HEK293T (cell line): ENCODE measurements around the gene NEURL4.
A peak's percentile ranks its signal among the peaks of the same experiment; 100 is the strongest.

Experiments
- CTCF ChIA-PET: fragments of 350-600 bp; formaldehyde crosslinking; extraction: SDS; loops from one replicate; lab custom pipeline; 2021; ENCODE audit warnings: antibody characterized with exemption, inconsistent platforms; lab: Yijun Ruan, JAX
- POLR2A ChIA-PET: fragments of 350-600 bp; formaldehyde crosslinking; extraction: SDS; loops from one replicate; lab custom pipeline; 2020; ENCODE audit warnings: antibody characterized with exemption, inconsistent platforms; lab: Yijun Ruan, JAX
- DNase-seq: peaks from one replicate; pipeline ENCODE4 v3.0.0; 2012; ENCODE audit warnings: mixed read lengths; ENCODE audit errors: extremely low spot score
- ARNT ChIP-seq: fragments of 450-650 bp; IDR thresholded peaks from 2 replicates; pipeline ENCODE4 v1.6.1; 2017; ENCODE audit warnings: mild to moderate bottlenecking
- BHLHE40 ChIP-seq: fragments of 450-650 bp; IDR thresholded peaks from 2 replicates; pipeline ENCODE4 v1.6.1; 2016; ENCODE audit warnings: mild to moderate bottlenecking, moderate library complexity, borderline replicate concordance
- CTBP1 ChIP-seq: fragments of 450-650 bp; IDR thresholded peaks from 2 replicates; pipeline ENCODE4 v1.6.1; 2016; ENCODE audit warnings: borderline replicate concordance
- ELF4 ChIP-seq: fragments of 450-650 bp; IDR thresholded peaks from 2 replicates; pipeline ENCODE4 v1.6.1; 2017; ENCODE audit warnings: antibody characterized with exemption
- FOXA1 ChIP-seq: fragments of 450-650 bp; IDR thresholded peaks from 2 replicates; pipeline ENCODE4 v1.6.1; 2016; ENCODE audit warnings: mild to moderate bottlenecking
- FOXK2 ChIP-seq: fragments of 450-650 bp; IDR thresholded peaks from 2 replicates; pipeline ENCODE4 v1.6.1; 2016; ENCODE audit warnings: mild to moderate bottlenecking
- FOXM1 ChIP-seq: fragments of 450-650 bp; IDR thresholded peaks from 2 replicates; pipeline ENCODE4 v1.6.1; 2017; ENCODE audit warnings: mild to moderate bottlenecking, borderline replicate concordance
- HDGF ChIP-seq: fragments of 450-650 bp; IDR thresholded peaks from 2 replicates; pipeline ENCODE4 v1.6.1; 2017; ENCODE audit warnings: antibody characterized with exemption, borderline replicate concordance
- L3MBTL2 ChIP-seq: fragments of 450-650 bp; conservative IDR thresholded peaks from 2 replicates; pipeline ENCODE4 v1.6.1; 2016; ENCODE audit warnings: mild to moderate bottlenecking
- LEF1 ChIP-seq: fragments of 450-650 bp; IDR thresholded peaks from 2 replicates; pipeline ENCODE4 v1.6.1; 2017; ENCODE audit warnings: mild to moderate bottlenecking, borderline replicate concordance
- NFRKB ChIP-seq: fragments of 450-650 bp; IDR thresholded peaks from 2 replicates; pipeline ENCODE4 v1.6.1; 2016; ENCODE audit warnings: mild to moderate bottlenecking, moderate library complexity
- PKNOX1 ChIP-seq: fragments of 450-650 bp; IDR thresholded peaks from 2 replicates; pipeline ENCODE4 v1.6.1; 2016
- SP1 ChIP-seq: fragments of 450-650 bp; IDR thresholded peaks from 2 replicates; pipeline ENCODE4 v1.6.1; 2017
- SUZ12 ChIP-seq: fragments of 450-650 bp; IDR thresholded peaks from 2 replicates; pipeline ENCODE4 v1.6.1; 2016; ENCODE audit warnings: mild to moderate bottlenecking
- TARDBP ChIP-seq: fragments of 450-650 bp; IDR thresholded peaks from 2 replicates; pipeline ENCODE4 v1.6.1; 2016
- ZNF384 ChIP-seq: fragments of 450-650 bp; IDR thresholded peaks from 2 replicates; pipeline ENCODE4 v1.6.1; 2016

The NEURL4 gene

GRCh38 chr17:7294614-7295153 lies 34.5 kb downstream of the NEURL4 start, which contains the start of gene YBX2:
Gene YBX2, minus strand, starts transcription at chr17:7294639. Its CDS starts 139 bp downstream, at chr17:7294500.
- CTCF ChIA-PET, result no interaction called here
- TF ChIP-seq SUZ12 (no peak), SP1 (no peak), CTBP1 (no peak), FOXK2 (no peak), ZNF384 (no peak), L3MBTL2 (peak; percentile 70)
- no peak for DNase-seq
- POLR2A ChIA-PET, result no interaction called here

- no peak for DNase-seq
- ChIA-PET CTCF (no interaction called here), POLR2A (no interaction called here)
- TF ChIP-seq PKNOX1, result no peak
- TF ChIP-seq FOXA1, result no peak
- TF ChIP-seq TARDBP, result no peak
- no peak for TF ChIP-seq ELF4
- no peak for TF ChIP-seq BHLHE40
- TF ChIP-seq HDGF, result no peak
- no peak for TF ChIP-seq SUZ12
- no peak for TF ChIP-seq CTBP1
- TF ChIP-seq LEF1, result no peak
- TF ChIP-seq ARNT, result no peak
- no peak for TF ChIP-seq FOXM1
- no peak for TF ChIP-seq L3MBTL2
- TF ChIP-seq FOXK2, result no peak
Measured at GRCh38 chr17:7293816-7294613, 35.1 kb downstream of the NEURL4 start.

- TF ChIP-seq FOXK2, result no peak
- no peak for TF ChIP-seq BHLHE40
- TF ChIP-seq LEF1, result no peak
- TF ChIP-seq FOXM1, result no peak
- no peak for TF ChIP-seq ZNF384
- TF ChIP-seq L3MBTL2, result no peak
- TF ChIP-seq FOXA1, result no peak
- TF ChIP-seq TARDBP, result no peak
- TF ChIP-seq HDGF, result no peak
- no peak for TF ChIP-seq NFRKB
- no peak for TF ChIP-seq ELF4
- TF ChIP-seq SP1, result no peak
- TF ChIP-seq SUZ12, result no peak
- TF ChIP-seq ARNT, result no peak
- no peak for TF ChIP-seq CTBP1
- TF ChIP-seq PKNOX1, result no peak
- ChIA-PET CTCF (no interaction called here), POLR2A (no interaction called here)
- DNase-seq, result no peak
Measured at GRCh38 chr17:7293159-7293558, 36.0 kb downstream of the NEURL4 start.

GRCh38 chr17:7292729-7293128 lies 36.4 kb downstream of the NEURL4 start:
- ChIA-PET POLR2A (no interaction called here), CTCF (no interaction called here)
- TF ChIP-seq HDGF (no peak), LEF1 (no peak), BHLHE40 (no peak), TARDBP (no peak), FOXA1 (no peak), FOXK2 (no peak), SP1 (no peak), PKNOX1 (no peak), ZNF384 (no peak), NFRKB (no peak), L3MBTL2 (no peak), ARNT (no peak), FOXM1 (no peak), SUZ12 (no peak)
- DNase-seq, result no peak

- POLR2A ChIA-PET, result interaction anchor here (0.9 to 1.2 kb wide), 2 partner anchors 16 to 37 kb away, joined by 3 to 4 read pairs; partner anchors contain the start of gene NEURL4
- DNase-seq, result no peak
- CTCF ChIA-PET, result interaction anchor here (1.5 kb wide), 1 partner anchor 12 kb away, joined by 4 read pairs; no protein-coding TSS in a partner anchor
- TF ChIP-seq ARNT (no peak), SP1 (no peak), NFRKB (no peak), LEF1 (no peak), ELF4 (no peak), BHLHE40 (no peak), ZNF384 (no peak), SUZ12 (no peak), CTBP1 (no peak), FOXK2 (no peak), FOXA1 (no peak), HDGF (no peak), L3MBTL2 (no peak), PKNOX1 (no peak)
Measured at GRCh38 chr17:7292194-7292593, 36.9 kb downstream of the NEURL4 start.
